Stimulated activated CD4-positive, alpha-beta T cell treated with anti-CD3 and anti-CD28 coated beads, Interleukin-1b, Interleukin-23, amount 100 ng/mL, for 1 hour (primary cell): ENCODE data around the gene TSR3.
A peak's percentile ranks its signal among the peaks of the same experiment; 100 is the strongest.

ENCODE experiments used
- DNase-seq, 2 donors: peaks; one replicate each; pipeline ENCODE4 v3.0.0-alpha.2; 2020; ENCODE audit warnings: low read depth in 2 of 2

Gene TSR3

GRCh38 chr16:1378087-1378803 lies 26.6 kb upstream of the TSR3 start:
- DNase-seq, result no peak

- no peak for DNase-seq
Measured at GRCh38 chr16:1377406-1378010, 25.8 kb upstream of the TSR3 start.

GRCh38 chr16:1375741-1376410 lies 24.2 kb upstream of the TSR3 start:
- DNase-seq, result no peak

GRCh38 chr16:1375298-1375640 lies 23.6 kb upstream of the TSR3 start:
- DNase-seq, result no peak

- DNase-seq, result no peak
Measured at GRCh38 chr16:1374418-1375297, 23.0 kb upstream of the TSR3 start.

GRCh38 chr16:1372292-1372950 lies 20.7 kb upstream of the TSR3 start:
- no peak for DNase-seq

- DNase-seq, result no peak
Measured at GRCh38 chr16:1371054-1371978, 19.6 kb upstream of the TSR3 start.

- DNase-seq, result no peak
Measured at GRCh38 chr16:1367486-1368174, 16.0 kb upstream of the TSR3 start.

- DNase-seq, result no peak
Measured at GRCh38 chr16:1366712-1367299, 15.1 kb upstream of the TSR3 start.

- no peak for DNase-seq
Measured at GRCh38 chr16:1366060-1366711, 14.5 kb upstream of the TSR3 start.

- no peak for DNase-seq
Measured at GRCh38 chr16:1364510-1364909, 12.8 kb upstream of the TSR3 start.

- peak; percentile 41 to 61 for DNase-seq
Measured at GRCh38 chr16:1363501-1364041, 11.9 kb upstream of the TSR3 start.

GRCh38 chr16:1362807-1363206 lies 11.1 kb upstream of the TSR3 start:
- no peak for DNase-seq

- no peak for DNase-seq
Measured at GRCh38 chr16:1361685-1362360, 10.1 kb upstream of the TSR3 start.

GRCh38 chr16:1357906-1358566 lies 6.4 kb upstream of the TSR3 start:
- DNase-seq, result no peak

- DNase-seq, result no peak
Measured at GRCh38 chr16:1356061-1356900, 4.6 kb upstream of the TSR3 start.

- DNase-seq, result no peak
Measured at GRCh38 chr16:1355591-1355990, 3.9 kb upstream of the TSR3 start.
